Karpas-422 (cell line): Measurements from ENCODE around the gene HP. TPM values are rescaled to one million over a fixed set of nuclear protein-coding genes. Genes with fewer than 3 reads are reported as not detected.
"Not testable (repeated sequence)": the region's sequence is repeated elsewhere in the genome, so short reads cannot be mapped to it uniquely, and the experiment has no call there.

Experiments used
- DNase-seq: peaks from one replicate; pipeline ENCODE4 v3.0.0-alpha.2; 2015
- H2AFZ ChIP-seq: fragments of 200-600 bp; sonication (generic); 2 replicates; pipeline ENCODE4 v1.6.1; 2014; ENCODE audit warnings: antibody characterized with exemption, low read length, mixed read lengths
- H3K27ac ChIP-seq: fragments of 200-600 bp; sonication (generic); 2 replicates; pipeline ENCODE4 v1.5.1; 2014; ENCODE audit warnings: mild to moderate bottlenecking, low read length, moderate library complexity
- H3K27me3 ChIP-seq: fragments of 200-600 bp; sonication (generic); 2 replicates; pipeline ENCODE4 v1.6.1; 2014; ENCODE audit warnings: low read length, mixed read lengths
- H3K36me3 ChIP-seq: fragments of 200-600 bp; sonication (generic); 2 replicates; pipeline ENCODE4 v1.6.1; 2014; ENCODE audit warnings: low read length, mixed read lengths; ENCODE audit not compliant: insufficient read depth
- H3K4me1 ChIP-seq: fragments of 200-600 bp; sonication (generic); 2 replicates; pipeline ENCODE4 v1.6.1; 2014; ENCODE audit warnings: mild to moderate bottlenecking, low read length, mixed read lengths
- H3K4me2 ChIP-seq: fragments of 200-600 bp; sonication (generic); 2 replicates; pipeline ENCODE4 v1.6.1; 2014; ENCODE audit warnings: low read length, low read depth, mild to moderate bottlenecking; ENCODE audit not compliant: poor library complexity, severe bottlenecking
- H3K4me3 ChIP-seq: fragments of 200-600 bp; sonication (generic); 2 replicates; pipeline ENCODE4 v1.5.1; 2014; ENCODE audit warnings: mild to moderate bottlenecking, antibody characterized with exemption, low read length, mixed read lengths
- H3K79me2 ChIP-seq: fragments of 200-600 bp; sonication (generic); 2 replicates; pipeline ENCODE4 v1.6.1; 2014; ENCODE audit warnings: mild to moderate bottlenecking, low read length, mixed read lengths
- H3K9ac ChIP-seq: fragments of 200-600 bp; sonication (generic); 2 replicates; pipeline ENCODE4 v1.6.0; 2014; ENCODE audit warnings: low read length
- H3K9me2 ChIP-seq: fragments of 200-600 bp; sonication (generic), shearing (Covaris generic); replicated peaks from 2 replicates; pipeline ENCODE4 v1.6.0; 2014; ENCODE audit warnings: mild to moderate bottlenecking, low read length, moderate library complexity; ENCODE audit not compliant: insufficient read depth
- H3K9me3 ChIP-seq: fragments of 300-700, 200-600 bp; sonication (generic); 2 replicates; pipeline ENCODE4 v1.6.1; 2014; ENCODE audit warnings: low read length, mixed read lengths
- H4K20me1 ChIP-seq: fragments of 200-600 bp; sonication (generic); 2 replicates; pipeline ENCODE4 v1.6.1; 2014; ENCODE audit warnings: mild to moderate bottlenecking, antibody characterized with exemption, low read length, low read depth; ENCODE audit not compliant: insufficient read depth
- total RNA-seq: library from RNA; depleted of rRNA; stranded (reverse); fragments of >200 nt; shearing (Covaris generic); gene quantifications from 2 replicates; pipeline ENCODE4 v1.2.3, GENCODE V29; 2014; ENCODE audit warnings: low replicate concordance; rRNA removed

The HP gene
- total RNA-seq: not detected in 2 replicates

- not testable (repeated sequence) for H3K4me3 ChIP-seq, H2AFZ ChIP-seq, H4K20me1 ChIP-seq, DNase-seq, H3K9ac ChIP-seq, H3K27me3 ChIP-seq, H3K36me3 ChIP-seq, H3K4me1 ChIP-seq, H3K9me3 ChIP-seq, H3K9me2 ChIP-seq, H3K27ac ChIP-seq, H3K4me2 ChIP-seq, H3K79me2 ChIP-seq
Observed at GRCh38 chr16:72054254-72054847, at the start of gene HP. TSS of gene HP (plus strand) at chr16:72054505. CDS start at chr16:72054653, 148 bp downstream.

GRCh38 chr16:72008065-72008423 lies 46.3 kb upstream of the HP start:
- not testable (repeated sequence) for H3K9me3 ChIP-seq, H3K4me3 ChIP-seq, H3K27me3 ChIP-seq, DNase-seq, H4K20me1 ChIP-seq, H3K9me2 ChIP-seq, H3K27ac ChIP-seq, H3K36me3 ChIP-seq, H2AFZ ChIP-seq
- Histone ChIP-seq H3K79me2 (peaks cover 19% of the 10 kb centered on the region), H3K9ac (peak overlapping the region; percentile 45), H3K4me1 (peaks cover 14% of the 10 kb centered on the region), H3K4me2 (peak overlapping the region; percentile 66)

GRCh38 chr16:72008424-72009216 lies 45.7 kb upstream of the HP start, which contains the start of gene DHODH:
TSS of gene DHODH (plus strand) at chr16:72008744. CDS start at chr16:72008765, 21 bp downstream.
- no peaks in the 10 kb centered on the region for H3K9me3 ChIP-seq
- no peaks in the 10 kb centered on the region for H3K36me3 ChIP-seq
- no peaks in the 10 kb centered on the region for H3K27me3 ChIP-seq
- peaks cover 16% of the 10 kb centered on the region for H3K4me1 ChIP-seq
- peak within 1 kb of the TSS; percentile 86 for H3K4me3 ChIP-seq
- peak; percentile 99 for DNase-seq
- H3K79me2 ChIP-seq: peaks cover 19% of the 10 kb centered on the region
- peak within 1 kb of the TSS; percentile 79 for H3K9ac ChIP-seq
- H3K9me2 ChIP-seq: no peaks in the 10 kb centered on the region
- no peaks in the 10 kb centered on the region for H4K20me1 ChIP-seq
- peak within 1 kb of the TSS; percentile 79 for H3K4me2 ChIP-seq
- H3K27ac ChIP-seq: no peak within 1 kb of the TSS; the same call in 1 of the 2 replicates
- peak within 1 kb of the TSS; percentile 30; the same call in 1 of the 2 replicates for H2AFZ ChIP-seq

- peak overlapping the region; percentile 79 for H3K4me2 ChIP-seq
- peaks cover 18% of the 10 kb centered on the region for H3K4me1 ChIP-seq
Observed at GRCh38 chr16:72009779-72010178, 44.5 kb upstream of the HP start.

GRCh38 chr16:72012607-72013006 lies 41.7 kb upstream of the HP start:
- Histone ChIP-seq H3K9me2 (no peaks in the 10 kb centered on the region), H3K4me1 (peaks cover 18% of the 10 kb centered on the region), H3K27ac (no peak overlapping the region), H3K4me3 (no peak overlapping the region), H3K9ac (no peak overlapping the region), H3K4me2 (no peak overlapping the region), H3K9me3 (no peaks in the 10 kb centered on the region), H3K36me3 (no peaks in the 10 kb centered on the region), H4K20me1 (no peaks in the 10 kb centered on the region), H3K27me3 (no peaks in the 10 kb centered on the region), H2AFZ (no peak overlapping the region), H3K79me2 (peaks cover 19% of the 10 kb centered on the region)
- no peak for DNase-seq

More at GRCh38 chr16:72009779-72010178, 44.5 kb upstream of the HP start:
- Histone ChIP-seq H3K4me3 (peak overlapping the region; percentile 86), H2AFZ (no peak overlapping the region), H4K20me1 (no peaks in the 10 kb centered on the region), H3K9me3 (no peaks in the 10 kb centered on the region), H3K9me2 (no peaks in the 10 kb centered on the region), H3K27me3 (no peaks in the 10 kb centered on the region), H3K79me2 (peaks cover 19% of the 10 kb centered on the region), H3K27ac (no peak overlapping the region), H3K36me3 (no peaks in the 10 kb centered on the region), H3K9ac (peak overlapping the region; percentile 79; the same call in 1 of the 2 replicates)
- no peak for DNase-seq

GRCh38 chr16:72013389-72013788 lies 40.9 kb upstream of the HP start:
- DNase-seq: no peak
- H3K27ac ChIP-seq: no peak overlapping the region
- peaks cover 14% of the 10 kb centered on the region for H3K4me1 ChIP-seq
- H3K27me3 ChIP-seq: no peaks in the 10 kb centered on the region
- no peaks in the 10 kb centered on the region for H4K20me1 ChIP-seq
- no peak overlapping the region for H3K4me3 ChIP-seq
- no peak overlapping the region for H3K4me2 ChIP-seq
- H3K9me2 ChIP-seq: no peaks in the 10 kb centered on the region
- H3K79me2 ChIP-seq: peaks cover 19% of the 10 kb centered on the region
- no peaks in the 10 kb centered on the region for H3K9me3 ChIP-seq
- no peak overlapping the region for H3K9ac ChIP-seq
- no peak overlapping the region for H2AFZ ChIP-seq
- no peaks in the 10 kb centered on the region for H3K36me3 ChIP-seq

- no peak overlapping the region for H3K4me3 ChIP-seq
- no peaks in the 10 kb centered on the region for H3K9me3 ChIP-seq
- H3K79me2 ChIP-seq: peaks cover 16% of the 10 kb centered on the region
- peaks cover 14% of the 10 kb centered on the region for H3K4me1 ChIP-seq
- no peak overlapping the region for H3K9ac ChIP-seq
- H2AFZ ChIP-seq: no peak overlapping the region
- H3K36me3 ChIP-seq: no peaks in the 10 kb centered on the region
- no peak overlapping the region for H3K27ac ChIP-seq
- no peaks in the 10 kb centered on the region for H4K20me1 ChIP-seq
- H3K27me3 ChIP-seq: no peaks in the 10 kb centered on the region
- DNase-seq: no peak
- H3K9me2 ChIP-seq: no peaks in the 10 kb centered on the region
- H3K4me2 ChIP-seq: no peak overlapping the region
Observed at GRCh38 chr16:72013888-72014581, 40.3 kb upstream of the HP start.

GRCh38 chr16:72014675-72015074 lies 39.6 kb upstream of the HP start:
- DNase-seq: no peak
- H2AFZ ChIP-seq: no peak overlapping the region
- H3K9me2 ChIP-seq: no peaks in the 10 kb centered on the region
- no peaks in the 10 kb centered on the region for H3K36me3 ChIP-seq
- peaks cover 11% of the 10 kb centered on the region for H3K79me2 ChIP-seq
- no peaks in the 10 kb centered on the region for H3K9me3 ChIP-seq
- H3K4me3 ChIP-seq: no peak overlapping the region
- H3K27me3 ChIP-seq: no peaks in the 10 kb centered on the region
- H3K9ac ChIP-seq: no peak overlapping the region
- no peak overlapping the region for H3K4me2 ChIP-seq
- no peak overlapping the region for H3K27ac ChIP-seq
- peaks cover 11% of the 10 kb centered on the region for H3K4me1 ChIP-seq
- no peaks in the 10 kb centered on the region for H4K20me1 ChIP-seq
